Measurements from ENCODE around the gene EYA3.

Gene EYA3

DNA sequence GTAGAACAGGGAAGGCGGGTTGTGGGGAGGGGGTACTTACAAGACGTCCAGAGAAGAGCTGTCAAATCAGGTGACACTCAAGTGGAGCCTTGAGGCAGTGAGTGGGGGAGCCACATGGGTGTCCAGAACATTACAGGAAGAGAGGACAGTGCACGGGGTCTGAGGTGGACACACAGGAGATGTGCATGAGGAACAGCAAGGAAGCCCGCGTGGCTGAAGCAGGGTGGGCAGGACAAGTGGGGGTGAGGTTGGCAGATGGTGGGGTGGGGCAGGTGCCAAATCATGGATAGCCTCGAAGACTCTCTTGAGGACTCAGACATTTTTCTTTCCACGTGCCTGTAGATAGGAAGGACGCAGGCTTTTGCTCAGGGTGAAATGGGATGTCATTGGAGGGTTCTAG is 152.7 kb downstream of the EYA3 start:
- no peak for DNase-seq

DNA sequence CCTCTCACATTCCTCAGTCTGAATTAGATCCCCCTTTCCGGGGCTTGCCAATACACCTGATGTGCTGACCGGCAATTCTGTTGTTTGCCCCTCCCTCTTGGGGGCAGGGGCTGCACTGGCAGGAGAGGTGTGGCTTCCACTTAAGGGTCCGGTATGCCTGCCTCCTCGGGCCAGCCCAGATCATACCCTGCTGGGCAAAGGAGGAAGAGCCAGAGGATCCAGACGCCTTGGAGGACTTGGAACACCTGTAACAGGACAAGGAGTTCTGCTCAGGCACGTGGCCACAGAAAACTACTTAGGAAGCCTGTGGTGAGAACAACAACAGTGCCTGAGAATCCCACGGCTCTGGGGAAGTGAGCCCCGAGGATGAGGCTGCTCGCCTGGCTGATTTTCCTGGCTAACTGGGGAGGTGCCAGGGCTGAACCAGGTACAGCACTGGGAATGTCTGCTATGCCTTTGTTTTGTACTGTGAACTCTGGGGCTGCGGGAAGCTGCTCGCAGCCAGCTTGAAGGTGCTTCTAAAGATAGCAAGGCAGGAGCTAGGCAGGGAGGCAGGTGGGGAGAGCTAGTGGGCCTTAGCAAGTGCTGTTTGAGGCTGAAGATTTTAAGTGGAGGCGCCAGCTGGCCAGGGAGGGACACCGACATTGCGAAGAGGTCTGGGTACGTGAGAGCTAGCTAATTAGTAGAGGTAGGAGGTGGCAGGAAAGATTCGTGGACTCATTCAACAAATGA is 153.4 kb downstream of the EYA3 start, which contains the start of gene SMPDL3B:
SMPDL3B (plus strand) TSS at position 183 of the 732 bp plus-strand sequence; CDS start at position 367, 184 bp downstream.
- DNase-seq, result peak; percentile 28

DNA sequence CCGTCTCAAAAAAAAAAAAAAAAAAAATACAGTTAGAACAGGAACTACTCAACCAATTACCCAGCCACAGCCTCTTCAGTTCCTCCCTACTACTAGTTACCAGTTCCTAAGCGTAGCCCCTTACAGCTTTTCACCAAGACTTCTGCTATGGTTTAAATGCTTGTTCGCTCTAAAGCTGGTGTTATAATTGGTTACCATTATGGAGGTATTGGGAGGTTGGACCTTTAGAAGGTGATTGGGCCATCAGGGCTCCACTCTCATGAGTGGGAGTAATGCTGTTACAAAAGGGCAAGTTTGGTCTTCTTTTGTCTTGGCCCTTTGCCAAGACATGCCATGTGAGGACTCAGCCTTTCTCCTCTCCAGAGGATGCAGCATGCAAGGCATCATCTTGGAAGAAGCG is 156.7 kb downstream of the EYA3 start:
- peak; percentile 19 for DNase-seq

DNA sequence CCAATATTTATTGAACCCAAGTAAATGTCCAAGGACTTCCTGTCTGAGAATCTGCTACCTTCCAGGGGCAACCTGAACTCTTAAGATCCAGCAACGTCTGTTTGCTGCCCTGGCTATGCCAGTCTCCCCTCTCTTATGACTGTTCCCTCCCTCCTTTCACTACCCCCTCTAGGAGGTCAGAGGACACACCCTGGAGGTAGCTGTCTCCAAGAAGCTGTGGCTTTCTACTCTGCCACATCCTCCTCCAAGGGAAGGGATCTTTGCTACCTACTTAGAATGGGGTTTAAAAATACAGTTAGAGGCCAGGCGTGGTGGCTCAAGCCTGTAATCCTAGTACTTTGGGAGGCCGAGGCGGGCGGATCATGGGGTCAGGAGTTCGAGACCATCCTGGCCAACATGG is 157.2 kb downstream of the EYA3 start:
- DNase-seq, result no peak

DNA sequence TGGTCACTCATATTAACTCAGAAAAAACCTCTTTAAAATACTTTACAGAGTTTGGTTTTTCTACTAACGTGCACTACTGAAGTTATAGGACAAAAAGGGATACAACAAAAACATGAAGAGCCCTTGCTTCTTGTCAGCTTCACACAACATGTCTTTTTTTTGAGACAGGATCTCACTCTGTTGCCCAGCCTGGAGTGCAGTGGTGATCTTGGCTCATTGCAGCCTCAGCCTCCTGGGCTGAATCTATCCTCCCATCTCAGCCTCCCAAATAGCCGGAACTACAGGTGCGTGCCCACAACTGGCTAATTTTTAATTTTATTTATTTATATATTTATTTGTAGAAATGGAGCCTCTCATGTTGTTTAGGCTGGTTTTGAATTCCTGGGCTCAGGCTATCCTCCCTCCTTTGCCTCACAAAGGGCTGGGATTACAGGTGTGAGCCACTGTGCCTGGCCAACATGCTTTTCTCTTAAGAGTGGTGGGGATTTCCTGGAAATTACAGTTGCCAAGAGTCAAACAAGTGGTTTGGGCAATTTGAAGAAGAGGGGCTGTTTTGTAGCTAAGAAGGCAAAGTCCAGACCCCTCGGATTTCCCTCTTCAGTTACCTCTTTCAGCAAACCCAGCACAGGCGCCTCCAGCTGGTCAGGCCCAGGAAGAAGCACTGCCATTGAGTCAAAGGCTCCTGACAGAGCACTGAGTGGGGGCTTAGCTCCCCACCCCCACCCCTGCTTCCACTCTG is 160.0 kb downstream of the EYA3 start:
- DNase-seq, result no peak

DNA sequence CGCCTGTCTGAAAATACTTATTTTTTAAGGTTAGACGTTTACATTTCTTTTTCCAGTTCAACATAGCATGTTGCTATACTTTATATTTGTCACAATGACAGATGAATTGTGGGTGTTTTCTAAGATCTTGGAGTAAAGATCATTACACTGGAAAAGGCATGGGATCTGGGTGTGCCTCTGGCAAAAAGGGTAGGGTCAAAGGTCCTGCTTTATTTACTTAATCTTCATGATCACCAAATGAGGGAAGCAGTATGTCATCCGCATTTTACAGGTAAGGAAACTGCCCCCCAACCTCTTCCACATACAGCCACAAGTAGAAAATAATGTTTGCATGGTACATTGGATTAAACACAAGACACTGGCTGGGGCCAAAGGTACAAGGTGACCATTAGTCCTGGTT is 166.1 kb downstream of the EYA3 start:
- no peak for DNase-seq
